ENCODE data around the gene INS.
A peak's percentile ranks its signal among the peaks of the same experiment; 100 is the strongest.

Gene INS

GRCh38 chr11:2160736-2161259 is at the start of gene INS:
Gene INS, minus strand, starts transcription at chr11:2161209. Its CDS starts 238 bp downstream, at chr11:2160971.
- no peak for DNase-seq

- no peak for DNase-seq
Measured at GRCh38 chr11:2210366-2211112, 49.5 kb upstream of the INS start.

GRCh38 chr11:2209900-2210321 is 48.9 kb upstream of the INS start:
- DNase-seq: no peak

GRCh38 chr11:2209370-2209801 is 48.4 kb upstream of the INS start:
- no peak for DNase-seq

GRCh38 chr11:2208691-2209369 is 47.8 kb upstream of the INS start:
- DNase-seq: peak; percentile 25 to 74

- DNase-seq: peak; percentile 6 to 48
Measured at GRCh38 chr11:2207773-2208621, 47.0 kb upstream of the INS start.

GRCh38 chr11:2207212-2207611 is 46.2 kb upstream of the INS start:
- no peak for DNase-seq

GRCh38 chr11:2205981-2206690 is 45.1 kb upstream of the INS start:
- no peak for DNase-seq

- DNase-seq: no peak
Measured at GRCh38 chr11:2205214-2205720, 44.3 kb upstream of the INS start.

GRCh38 chr11:2204361-2205213 is 43.6 kb upstream of the INS start:
- no peak for DNase-seq

GRCh38 chr11:2203440-2204259 is 42.6 kb upstream of the INS start:
- no peak for DNase-seq

GRCh38 chr11:2202900-2203439 is 42.0 kb upstream of the INS start:
- no peak for DNase-seq

- no peak for DNase-seq
Measured at GRCh38 chr11:2202071-2202899, 41.3 kb upstream of the INS start.

GRCh38 chr11:2201542-2201941 is 40.5 kb upstream of the INS start:
- no peak for DNase-seq

- no peak for DNase-seq
Measured at GRCh38 chr11:2200957-2201519, 40.0 kb upstream of the INS start.

GRCh38 chr11:2200536-2200935 is 39.5 kb upstream of the INS start:
- no peak for DNase-seq

- DNase-seq: no peak
Measured at GRCh38 chr11:2199466-2200341, 38.7 kb upstream of the INS start.
